Astrocyte of the spinal cord (primary cell): ENCODE measurements around the gene TMEM38A.

Experiments
- DNase-seq: peaks from one replicate; pipeline ENCODE4 v3.0.0; 2011; ENCODE audit warnings: low read depth, low spot score
- H3K4me3 ChIP-seq: 2 replicates; pipeline ENCODE4 v1.5.1; 2011; ENCODE audit warnings: low read depth, mild to moderate bottlenecking, low read length, moderate library complexity
- in situ Hi-C: cut with HindIII; loops from 2 replicates; pipeline ENCODE4 v1.10.0; 2017; ENCODE audit warnings: low sequenced_read_pairs
- TF ChIP-seq, protein P1 (sequence below): IDR thresholded peaks from 2 replicates; pipeline ENCODE4 v1.5.1; 2012; ENCODE audit warnings: low read depth, mild to moderate bottlenecking, low read length, inconsistent platforms

TMEM38A gene

DNA sequence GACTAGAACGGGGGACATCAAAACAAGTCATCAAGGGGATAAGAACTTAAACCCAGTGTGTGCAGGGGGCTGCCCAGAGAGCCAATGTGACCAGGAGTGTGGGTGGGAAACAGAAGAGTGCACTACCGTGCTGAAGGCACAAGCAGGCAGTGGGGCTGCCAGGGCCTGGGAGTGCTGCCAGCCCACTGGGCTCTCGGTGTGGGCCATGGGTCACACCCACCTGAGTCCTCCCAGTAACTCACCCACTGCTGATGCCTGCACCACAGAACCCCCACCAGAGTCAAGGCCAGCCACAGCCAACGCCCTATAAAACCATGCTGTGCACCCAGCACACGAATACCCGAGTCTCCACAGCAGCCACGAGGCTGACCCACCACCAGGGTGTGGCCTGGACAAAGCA is 41.5 kb upstream of the TMEM38A start:
- TF ChIP-seq, protein P1, sequence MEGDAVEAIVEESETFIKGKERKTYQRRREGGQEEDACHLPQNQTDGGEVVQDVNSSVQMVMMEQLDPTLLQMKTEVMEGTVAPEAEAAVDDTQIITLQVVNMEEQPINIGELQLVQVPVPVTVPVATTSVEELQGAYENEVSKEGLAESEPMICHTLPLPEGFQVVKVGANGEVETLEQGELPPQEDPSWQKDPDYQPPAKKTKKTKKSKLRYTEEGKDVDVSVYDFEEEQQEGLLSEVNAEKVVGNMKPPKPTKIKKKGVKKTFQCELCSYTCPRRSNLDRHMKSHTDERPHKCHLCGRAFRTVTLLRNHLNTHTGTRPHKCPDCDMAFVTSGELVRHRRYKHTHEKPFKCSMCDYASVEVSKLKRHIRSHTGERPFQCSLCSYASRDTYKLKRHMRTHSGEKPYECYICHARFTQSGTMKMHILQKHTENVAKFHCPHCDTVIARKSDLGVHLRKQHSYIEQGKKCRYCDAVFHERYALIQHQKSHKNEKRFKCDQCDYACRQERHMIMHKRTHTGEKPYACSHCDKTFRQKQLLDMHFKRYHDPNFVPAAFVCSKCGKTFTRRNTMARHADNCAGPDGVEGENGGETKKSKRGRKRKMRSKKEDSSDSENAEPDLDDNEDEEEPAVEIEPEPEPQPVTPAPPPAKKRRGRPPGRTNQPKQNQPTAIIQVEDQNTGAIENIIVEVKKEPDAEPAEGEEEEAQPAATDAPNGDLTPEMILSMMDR, result no peak
- DNase-seq, result no peak
- no peak overlapping the region for H3K4me3 ChIP-seq
- in situ Hi-C loops, result no loop called here

DNA sequence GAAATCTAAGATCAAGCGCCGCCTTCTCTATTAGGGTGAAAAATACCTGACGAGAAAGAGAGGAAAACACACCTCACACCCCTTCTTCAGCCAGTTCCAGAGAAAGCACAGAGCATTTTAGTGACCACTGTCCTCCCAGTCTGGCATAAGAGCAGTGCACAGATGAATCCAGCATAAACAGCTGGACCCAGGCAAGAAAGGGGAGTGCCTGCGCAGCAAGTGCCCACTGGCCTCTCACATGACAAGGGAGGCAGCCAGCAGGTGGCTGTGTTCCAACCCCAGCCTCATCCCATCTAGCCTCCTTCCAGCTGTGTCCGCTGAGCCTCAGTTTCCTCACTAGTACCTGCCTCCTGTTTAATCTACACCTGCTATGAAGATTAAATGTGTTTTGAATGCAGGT is 40.9 kb upstream of the TMEM38A start:
- H3K4me3 ChIP-seq, result no peak overlapping the region
- TF ChIP-seq, protein P1, result no peak
- no peak for DNase-seq
- in situ Hi-C loops, result no loop called here

DNA sequence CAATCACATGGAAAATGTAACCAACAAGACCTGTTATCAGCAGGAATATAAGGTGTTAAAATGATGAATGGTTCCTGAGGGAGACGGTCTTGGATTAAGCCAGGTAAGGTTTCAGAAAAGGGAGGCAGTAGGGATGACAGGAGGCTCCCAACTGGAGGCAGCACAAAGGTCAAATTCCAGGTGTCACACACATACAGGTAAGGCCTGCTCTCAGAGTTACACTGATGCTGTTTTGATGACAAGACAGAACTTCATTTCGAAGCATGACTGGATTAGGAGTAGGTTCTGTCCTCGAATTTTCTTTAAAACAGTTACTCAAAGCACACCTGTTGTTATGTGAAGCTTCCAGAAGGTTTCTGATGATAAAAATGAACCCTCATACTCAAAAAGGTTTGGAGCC is 40.4 kb upstream of the TMEM38A start:
- TF ChIP-seq, protein P1, result no peak
- no peak overlapping the region for H3K4me3 ChIP-seq
- in situ Hi-C loops, result no loop called here
- no peak for DNase-seq

DNA sequence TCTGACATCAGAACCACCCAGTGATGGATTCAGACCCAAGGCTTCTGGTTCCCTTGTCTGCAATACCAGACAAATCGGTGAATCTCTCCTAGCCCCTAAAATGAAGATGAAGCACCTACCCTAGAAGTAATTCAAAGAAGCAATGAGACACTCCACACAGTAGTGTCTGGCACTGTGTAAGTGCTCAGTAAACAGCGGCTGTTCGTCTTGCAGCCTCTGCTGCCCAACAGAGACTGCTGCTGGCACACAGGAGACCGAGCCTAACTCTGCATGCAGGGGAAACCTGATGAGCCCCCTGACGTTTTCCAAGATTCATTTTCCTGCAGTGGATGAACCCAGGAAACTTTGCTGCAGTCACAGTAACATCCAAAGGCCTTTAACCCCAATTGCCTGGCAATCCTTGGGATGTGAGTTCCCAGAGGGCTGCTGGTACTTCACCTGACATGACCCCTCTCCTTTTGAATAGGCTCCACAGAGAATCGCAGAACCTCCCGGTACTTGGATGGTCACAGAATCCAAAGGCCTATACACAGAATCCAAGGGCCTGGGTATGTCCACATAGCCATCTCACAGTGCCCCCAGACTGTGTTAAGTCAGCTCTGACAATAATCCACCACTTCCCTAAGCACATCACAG is 39.7 kb upstream of the TMEM38A start:
- TF ChIP-seq, protein P1, result no peak
- in situ Hi-C loops, result no loop called here
- H3K4me3 ChIP-seq, result no peak overlapping the region
- no peak for DNase-seq

DNA sequence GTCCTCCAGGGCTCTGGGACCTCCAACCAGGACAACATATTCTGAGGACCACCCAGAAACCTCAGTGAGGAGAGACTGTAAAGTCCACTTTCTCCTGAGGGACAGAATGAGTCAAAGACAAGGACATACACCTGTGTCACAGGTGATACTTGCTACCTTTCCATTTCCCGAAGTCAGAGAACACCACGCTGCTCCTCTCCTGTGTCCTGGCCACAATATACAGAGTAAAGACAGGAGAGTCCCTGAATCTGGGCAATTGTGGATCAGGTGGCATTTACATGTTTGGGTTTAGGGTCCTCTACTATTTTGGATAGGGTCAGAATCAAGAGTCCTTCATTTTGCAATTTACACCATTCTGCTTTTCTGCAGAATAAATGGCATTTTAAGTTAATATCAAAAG is 37.9 kb upstream of the TMEM38A start:
- no peak for DNase-seq
- in situ Hi-C loops, result no loop called here
- TF ChIP-seq, protein P1, result no peak
- H3K4me3 ChIP-seq, result no peak overlapping the region

DNA sequence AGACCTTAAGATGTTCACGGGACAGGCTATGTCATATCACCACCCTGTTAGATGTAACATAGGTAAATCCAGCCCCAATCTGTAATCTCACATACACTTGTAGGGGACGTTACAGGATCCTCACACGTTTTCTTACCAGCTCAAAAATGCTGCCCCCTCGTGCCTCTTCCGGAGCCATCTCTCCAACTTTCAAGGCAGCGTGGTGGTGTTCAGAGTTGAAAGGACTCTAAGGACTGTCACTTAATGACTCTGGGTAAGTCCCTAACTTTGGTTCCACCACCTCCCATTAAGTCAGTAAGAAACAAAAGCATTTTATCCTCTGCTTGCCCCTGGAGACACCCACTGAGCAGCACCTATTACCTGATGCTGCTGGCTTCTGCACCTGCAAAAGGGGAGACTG is 37.4 kb upstream of the TMEM38A start:
- no peak for DNase-seq
- in situ Hi-C loops, result no loop called here
- no peak overlapping the region for H3K4me3 ChIP-seq
- TF ChIP-seq, protein P1, result no peak

DNA sequence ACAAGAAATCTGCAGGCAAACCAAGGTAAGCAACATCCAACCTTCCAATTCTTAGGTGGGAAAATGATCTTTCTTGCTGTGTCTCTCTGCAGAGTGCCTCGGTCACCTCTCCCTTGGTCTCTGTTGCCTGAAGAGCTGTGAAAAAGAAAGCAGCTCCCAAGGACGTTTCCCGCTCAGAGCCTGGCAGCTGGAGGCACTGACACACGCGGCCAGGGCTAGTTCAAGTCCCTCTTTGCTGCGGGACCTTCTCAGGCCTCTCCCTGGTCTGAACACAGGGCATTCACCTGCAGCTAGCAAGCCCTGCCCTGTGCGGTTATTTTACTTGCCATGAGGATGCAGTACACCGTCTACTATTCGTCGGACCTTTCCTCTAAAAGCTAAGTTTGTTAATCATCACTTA is 36.7 kb upstream of the TMEM38A start:
- TF ChIP-seq, protein P1, result no peak
- no peak for DNase-seq
- no peak overlapping the region for H3K4me3 ChIP-seq
- in situ Hi-C loops, result no loop called here
